GM21526 (cell line): ENCODE data around the gene NUDT3.
A peak's percentile ranks its signal among the peaks of the same experiment; 100 is the strongest.
"Not testable (repeated sequence)": the region's sequence is repeated elsewhere in the genome, so short reads cannot be mapped to it uniquely, and the experiment has no call there.

Experiments used
- ATAC-seq: cut with Tn5 transposase; IDR thresholded peaks from one replicate; pipeline ENCODE4 v1.9.1; 2021; ENCODE audit warnings: moderate library complexity; ENCODE audit not compliant: unreplicated experiment, low FRiP score

The NUDT3 gene

DNA sequence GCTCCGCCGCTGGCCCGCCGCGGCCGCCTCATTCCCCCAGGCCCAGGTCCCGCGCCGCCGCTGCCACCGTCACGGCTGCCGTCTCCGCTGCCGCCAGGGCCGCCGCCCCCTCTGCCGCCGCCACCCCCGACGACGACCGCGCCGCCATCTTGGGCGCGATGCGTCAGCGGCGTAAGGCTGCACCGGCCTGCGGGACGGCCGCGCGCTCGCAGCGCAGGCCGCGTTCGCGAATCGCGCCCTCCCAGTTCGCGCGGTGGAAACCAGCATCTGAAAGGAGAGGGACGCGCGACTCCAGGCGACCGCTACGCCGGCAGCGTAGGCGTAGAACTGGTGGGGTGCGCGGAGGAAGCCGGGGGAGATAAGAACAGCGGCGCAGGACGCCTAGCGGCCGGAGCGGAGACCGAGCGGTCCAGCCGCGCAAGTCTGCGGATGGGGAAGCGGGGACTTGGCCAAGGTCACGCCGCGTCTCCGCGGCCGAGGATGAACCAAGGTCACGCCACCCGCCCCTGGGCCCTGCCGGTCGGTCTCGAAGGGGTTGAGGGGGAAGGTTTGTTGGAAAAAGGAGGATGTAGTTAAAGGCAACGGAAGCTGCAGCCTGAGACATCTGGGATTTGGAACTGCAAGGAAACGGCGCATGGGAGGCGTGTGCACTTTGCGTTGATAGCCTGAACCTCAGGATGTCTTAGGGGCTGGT lies at the start of gene NUDT3:
NUDT3 (minus strand) TSS at position 173 of the 694 bp plus-strand sequence. CDS start 307 bp downstream, outside the sequence.
- peak; percentile 63 for ATAC-seq

DNA sequence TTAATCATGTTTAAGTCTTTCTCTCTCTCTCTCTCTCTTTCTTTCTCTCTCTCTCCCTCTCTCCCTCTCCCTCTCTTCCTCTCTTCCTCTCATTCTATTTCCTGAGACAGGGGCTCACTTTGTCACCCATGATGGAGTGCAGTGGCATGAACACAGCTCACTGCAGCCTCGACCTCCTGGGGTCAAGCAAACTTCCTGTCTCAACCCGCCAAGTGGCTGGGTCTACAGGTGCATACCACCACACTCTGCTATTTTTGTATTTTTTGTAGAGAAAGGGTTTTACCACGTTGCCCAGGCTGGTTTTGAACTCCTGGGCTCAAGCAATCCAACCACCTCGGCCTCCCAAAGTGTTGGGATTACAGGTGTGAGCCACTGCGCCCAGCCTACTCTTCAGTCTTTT lies 49.1 kb upstream of the NUDT3 start:
- ATAC-seq, result no peak

DNA sequence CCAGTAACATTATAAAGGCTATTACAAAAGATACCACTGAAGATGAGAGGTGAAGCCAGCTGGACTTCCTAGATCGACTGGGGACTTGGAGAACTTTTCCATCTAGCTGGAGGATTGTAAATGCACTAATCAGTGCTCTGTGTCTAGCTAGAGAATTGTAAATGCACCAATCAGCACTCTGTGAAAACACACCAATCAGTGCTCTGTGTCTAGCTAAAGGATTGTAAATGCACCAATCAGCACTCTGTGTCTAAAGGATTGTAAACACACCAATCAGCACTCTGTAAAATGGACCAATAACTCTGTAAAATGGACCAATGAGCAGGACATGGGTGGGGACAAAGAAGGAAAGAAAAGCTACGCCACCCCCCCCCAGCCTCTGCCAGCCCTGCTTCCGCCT lies 47.0 kb upstream of the NUDT3 start:
- ATAC-seq, result no peak

DNA sequence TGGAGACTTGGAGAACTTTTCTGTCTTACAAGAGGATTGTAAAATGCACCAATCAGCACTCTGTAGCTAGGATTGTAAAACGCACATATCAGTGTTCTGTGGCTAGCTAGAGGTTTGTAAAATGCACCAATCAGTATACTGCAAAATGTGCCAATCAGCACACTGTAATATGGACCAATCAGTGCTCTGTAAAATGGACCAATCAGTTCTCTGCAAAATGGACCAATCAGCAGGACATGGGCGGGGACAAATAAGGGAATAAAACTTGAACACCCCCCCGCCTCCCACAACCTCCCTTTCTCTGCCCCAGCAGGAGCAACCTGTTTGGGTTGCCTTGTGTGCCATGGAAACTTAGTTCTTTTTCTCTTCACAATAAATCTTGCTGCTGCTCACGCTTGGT lies 46.2 kb upstream of the NUDT3 start:
- ATAC-seq, result no peak

DNA sequence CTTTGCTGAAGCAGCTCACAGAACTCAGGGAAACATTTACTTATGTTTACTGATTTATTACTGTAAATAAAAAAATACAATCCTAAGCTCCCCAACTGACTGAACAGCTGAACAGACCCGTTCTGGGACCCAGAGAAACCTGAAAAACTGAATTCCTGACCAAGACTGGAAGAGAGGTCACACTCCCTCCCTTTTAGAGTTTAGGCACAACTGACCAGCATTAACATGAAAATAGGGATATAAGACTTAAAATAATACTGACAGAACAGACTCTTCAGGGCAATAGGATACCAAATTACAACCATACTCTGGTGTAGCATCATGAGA lies 45.1 kb upstream of the NUDT3 start:
- ATAC-seq, result no peak

DNA sequence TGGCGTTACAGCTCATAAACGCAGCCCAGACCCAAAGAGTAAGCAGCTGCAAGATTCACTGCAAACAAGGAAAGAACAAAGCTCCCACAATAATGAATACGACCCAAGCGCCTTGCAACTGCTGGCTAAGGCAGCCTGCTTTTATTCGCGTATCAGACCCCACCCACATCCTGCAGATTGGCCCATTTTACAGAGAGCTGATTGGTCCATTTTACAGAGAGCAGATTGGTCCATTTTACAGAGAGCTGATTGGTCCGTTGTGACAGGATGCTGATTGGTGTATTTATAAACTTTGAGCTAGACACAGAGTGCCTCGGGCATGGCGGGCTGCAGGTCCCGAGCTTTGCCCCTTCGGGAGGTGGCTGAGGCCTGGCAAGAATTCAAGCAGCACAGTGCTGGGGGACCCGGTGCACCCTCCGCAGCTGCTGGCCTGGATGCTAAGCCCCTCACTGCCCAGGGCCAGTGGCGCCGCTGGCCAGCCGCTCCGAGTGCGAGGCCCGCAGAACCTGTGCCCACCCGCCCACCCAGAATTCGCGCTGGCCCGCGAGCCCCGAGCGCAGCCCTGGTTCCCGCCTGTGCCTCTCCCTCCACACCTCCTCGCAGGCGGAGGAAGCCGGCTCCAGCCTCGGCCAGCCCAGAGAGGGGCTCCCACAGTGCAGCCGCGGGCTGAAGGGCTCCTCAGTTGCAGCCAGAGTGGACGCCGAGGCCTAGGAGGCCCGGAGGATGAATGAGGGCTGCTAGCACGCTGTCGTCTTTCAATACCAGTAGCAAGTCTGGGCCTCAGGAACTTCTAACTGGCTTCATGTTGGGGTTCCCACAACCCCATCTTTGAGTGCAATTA lies 44.6 kb upstream of the NUDT3 start:
- ATAC-seq, result no peak

DNA sequence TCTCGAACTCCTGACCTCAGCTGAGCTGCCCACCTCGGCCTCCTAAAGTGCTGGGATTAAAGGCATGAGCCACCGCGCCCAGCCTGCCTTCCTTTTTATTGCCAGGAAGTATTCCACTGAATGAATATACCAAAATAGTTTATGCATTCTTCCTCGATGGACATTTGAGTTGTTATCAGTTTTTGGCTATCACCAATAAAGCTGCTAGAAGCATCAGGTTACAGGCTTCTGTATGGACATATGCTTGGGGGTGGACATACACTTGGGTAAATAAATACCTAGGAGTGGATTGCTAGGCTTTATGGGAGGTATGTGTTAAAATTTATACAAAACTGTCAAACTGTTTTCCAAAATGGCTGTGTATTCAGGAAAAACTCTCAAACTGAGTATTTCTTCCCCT lies 43.4 kb upstream of the NUDT3 start:
- no peak for ATAC-seq

DNA sequence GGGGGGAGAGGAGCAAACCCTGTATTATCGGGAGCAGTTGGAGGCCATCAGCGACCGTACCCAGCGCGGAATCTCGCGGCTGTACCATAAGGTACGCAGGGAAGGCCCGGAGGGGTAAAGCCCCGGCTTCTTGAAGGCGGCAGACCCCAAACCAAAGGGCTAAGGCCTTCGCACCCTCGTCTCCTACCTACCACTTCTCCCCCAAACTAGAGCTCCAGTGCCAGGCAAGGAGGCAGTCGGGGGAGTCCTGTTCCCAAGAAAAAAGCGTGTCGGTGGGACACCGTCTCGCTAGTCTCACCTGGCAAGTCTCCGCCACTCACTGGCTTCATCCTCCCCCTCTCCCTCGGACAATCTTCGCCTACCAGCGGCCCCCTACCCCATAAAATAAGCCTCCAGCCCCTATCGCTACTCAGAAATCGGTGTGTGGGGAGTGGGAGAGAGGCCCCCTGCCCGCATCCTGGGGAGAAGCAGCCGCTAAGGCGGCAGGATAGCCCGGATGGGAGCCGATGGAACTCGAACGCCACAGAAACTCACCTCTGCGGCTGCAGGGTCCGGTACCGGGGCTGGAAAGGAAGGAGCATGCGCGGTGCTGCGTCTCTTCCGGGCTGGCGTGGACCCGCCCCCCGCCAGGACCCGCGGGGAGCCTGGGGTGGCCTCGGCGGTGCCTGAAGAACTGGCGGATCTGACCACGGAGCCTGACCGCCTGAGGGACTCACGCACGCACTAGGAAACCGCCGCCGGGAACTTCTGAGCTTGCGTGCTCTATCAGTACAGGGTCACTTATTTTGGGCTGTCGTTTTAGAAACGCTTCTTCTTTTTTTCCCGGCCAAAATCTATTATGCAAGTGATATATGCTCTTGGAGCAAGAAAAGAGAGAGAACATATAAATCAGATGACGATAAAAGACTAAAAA lies 33.3 kb upstream of the NUDT3 start, which contains the start of gene RPS10:
RPS10 (minus strand) TSS at position 572 of the 913 bp plus-strand sequence. CDS start 848 bp downstream, outside the sequence.
- peak; percentile 80 for ATAC-seq

DNA sequence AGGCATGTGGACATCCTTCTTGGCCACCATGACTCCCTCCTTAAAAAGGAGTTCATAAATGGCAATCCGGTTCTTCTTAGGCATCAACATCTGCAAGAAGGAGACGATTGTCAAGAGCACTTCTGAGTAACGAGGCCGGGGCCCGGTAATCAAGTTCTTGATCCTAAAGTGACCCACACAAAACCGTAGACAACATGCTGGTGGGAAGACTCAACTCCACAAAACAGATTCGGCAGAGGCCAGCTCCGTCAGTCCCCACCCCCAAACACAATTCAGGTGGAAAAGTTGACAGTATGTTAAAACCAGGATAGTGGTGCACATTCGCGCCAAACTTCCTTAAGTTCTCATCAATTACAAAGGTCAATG lies 32.6 kb upstream of the NUDT3 start:
- no peak for ATAC-seq

DNA sequence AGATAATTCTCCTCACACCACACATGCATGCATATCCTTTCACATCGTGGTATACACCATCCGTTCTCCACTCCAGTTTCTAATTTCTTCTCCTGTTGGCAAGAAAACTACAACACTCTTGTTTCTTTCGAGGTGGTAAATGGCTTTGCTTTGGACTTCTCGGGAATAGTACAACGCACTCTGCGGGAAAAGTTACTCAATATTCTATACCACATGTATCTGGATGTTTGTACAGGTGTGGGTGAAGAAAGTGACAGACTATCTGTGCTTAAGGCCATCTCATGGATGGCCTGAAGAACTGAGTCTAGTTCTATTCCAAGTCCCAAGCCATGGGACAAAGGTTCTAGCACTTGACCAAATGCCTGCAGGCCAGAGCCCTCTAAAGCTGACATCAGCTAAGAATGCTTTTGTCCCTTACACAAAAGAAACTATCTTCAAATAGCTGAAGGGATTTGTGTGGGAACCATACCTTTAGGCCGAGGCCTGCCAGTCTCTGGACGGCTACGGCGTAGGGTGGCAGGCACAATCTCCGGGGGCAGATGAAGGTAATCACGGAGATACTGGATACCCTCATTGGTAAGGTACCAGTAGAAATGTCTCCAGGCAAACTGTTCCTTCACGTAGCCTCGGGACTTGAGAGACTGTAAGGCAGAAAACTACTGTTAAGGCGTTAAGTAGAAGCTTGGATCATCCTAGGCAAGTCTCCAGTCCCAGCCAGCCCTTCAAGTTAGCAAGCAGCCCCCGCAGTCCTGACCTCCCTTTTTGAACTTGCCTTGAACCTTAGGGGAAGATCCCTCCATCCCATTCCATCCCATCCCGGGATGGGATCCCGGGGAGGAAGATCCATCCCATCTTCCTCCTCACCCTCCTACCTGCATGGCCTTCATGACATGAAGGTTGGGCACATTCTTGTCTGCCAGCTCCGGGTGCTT lies 32.0 kb upstream of the NUDT3 start:
- no peak for ATAC-seq

DNA sequence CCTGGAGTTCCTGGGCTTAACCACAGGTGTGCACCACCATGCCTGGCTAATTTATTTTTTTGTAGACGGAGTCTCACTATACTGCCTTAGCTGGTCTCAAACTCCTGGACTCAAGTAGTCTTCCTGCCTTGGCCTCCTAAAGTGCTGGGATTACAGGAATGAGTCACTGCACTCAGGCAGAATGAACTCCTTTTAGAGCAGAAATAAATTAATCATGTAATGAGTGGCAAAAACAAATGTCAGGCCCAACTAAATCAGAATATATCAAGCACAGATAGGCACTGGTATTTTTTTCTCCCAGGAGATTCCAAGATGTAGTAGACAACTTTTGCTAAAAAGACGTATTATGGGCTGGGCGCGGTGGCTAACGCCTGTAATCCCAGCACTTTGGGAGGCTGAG lies 30.8 kb upstream of the NUDT3 start:
- ATAC-seq, result no peak

DNA sequence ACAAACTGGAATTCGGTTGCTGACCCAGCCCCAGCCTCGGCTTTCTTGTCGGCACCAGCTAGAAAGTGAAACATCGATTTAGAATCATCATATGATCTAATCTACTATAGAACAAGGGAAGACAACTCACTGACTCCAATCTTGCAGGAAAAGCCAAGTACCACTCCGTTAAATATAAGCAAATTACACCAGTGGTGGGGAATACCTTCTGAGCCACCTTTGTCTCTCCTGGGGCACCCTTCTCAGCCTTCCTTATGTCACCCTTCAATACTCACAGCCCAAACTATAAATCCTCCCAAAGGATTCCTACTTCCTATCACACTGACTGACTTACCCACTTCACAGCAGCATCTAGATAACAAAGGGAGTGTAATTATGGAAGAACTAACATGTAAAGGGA lies 25.9 kb upstream of the NUDT3 start:
- no peak for ATAC-seq

DNA sequence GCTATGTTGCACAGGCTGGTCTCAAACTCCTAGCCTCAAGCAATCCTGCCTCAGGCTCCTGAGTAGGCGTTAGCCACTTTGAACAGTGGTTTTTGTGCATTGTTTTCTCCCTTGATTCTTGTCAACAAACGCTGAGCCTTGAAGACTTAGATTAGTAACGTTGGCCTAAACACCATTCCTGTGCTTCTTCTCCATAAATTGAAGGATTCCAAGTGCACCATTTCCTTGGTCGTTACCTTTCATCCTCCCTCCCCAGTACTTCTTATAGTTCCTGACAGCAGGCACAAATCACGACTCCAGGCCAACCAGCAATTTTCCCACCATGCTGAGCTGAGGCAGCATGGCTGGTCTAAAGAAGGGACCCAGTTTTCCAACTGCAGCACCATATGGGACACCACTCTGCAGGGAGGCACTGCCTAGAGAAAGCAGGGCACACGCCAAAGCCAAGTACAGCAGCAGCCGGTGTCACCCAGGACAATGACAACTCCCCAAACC lies 24.5 kb upstream of the NUDT3 start:
- no peak for ATAC-seq

DNA sequence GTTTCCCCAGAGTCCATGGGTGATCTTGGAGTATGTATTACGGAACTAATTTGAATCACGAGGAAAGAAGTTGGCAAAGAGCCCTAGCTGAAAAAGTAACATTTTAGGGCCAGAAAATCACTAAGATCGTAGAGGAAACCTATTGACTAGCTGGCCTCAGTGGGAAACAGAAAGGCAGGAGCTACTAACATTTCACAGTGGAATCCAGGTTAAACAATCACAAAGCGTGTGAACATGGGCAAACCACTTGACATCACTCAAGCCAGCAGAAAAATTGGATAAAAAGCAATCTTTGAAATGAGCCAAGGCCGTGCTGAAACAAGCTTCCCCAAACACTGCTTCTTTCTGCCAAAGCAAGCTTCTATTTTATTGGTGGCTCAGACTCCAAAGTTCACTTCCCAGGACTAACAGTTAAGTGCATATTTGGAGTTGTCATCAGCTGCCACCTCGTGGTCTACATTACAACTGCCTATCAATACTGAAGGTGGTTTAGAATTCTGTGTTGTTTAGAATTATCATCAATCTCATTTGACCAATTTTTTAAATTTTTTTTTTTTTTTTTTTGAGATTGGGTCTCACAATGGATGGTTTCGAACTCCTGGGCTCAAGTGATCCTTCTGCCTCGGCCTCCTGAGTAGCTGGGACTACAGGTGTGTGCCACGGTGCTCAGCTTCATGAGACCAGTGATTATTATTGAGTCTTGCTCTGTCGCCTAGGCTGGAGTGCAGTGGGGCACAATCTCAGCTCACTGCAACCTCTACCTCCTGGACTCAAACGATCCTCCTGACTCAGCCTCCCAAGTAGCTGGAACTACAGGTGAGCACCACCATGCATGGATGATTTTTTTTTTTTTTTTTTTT lies 22.8 kb upstream of the NUDT3 start:
- ATAC-seq, result no peak

DNA sequence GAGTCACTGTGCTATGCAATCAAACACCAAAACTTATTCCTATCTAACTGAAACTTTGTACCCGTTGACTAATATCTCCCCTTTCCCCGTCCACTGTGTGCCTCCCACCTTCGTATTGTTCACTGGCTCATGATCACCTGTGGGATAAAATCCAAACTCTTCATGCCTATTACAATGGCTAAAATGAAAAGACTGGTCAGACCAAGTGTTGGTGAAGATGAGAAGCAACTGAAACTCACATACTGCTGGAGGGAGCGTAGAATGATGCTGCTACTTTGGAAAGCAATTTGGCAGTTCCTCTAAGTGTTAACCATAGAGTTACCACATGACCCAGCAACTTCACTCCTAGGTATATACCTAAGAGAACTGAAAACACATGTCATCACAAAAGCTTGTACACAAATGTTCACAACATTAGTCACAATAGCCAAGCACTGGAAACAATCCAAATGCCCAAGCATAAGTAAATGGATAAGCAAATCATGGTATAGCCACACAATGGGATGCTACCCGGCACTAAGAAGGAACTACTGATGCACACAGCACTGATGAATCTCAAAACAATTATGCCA lies 20.3 kb upstream of the NUDT3 start:
- ATAC-seq, result no peak

DNA sequence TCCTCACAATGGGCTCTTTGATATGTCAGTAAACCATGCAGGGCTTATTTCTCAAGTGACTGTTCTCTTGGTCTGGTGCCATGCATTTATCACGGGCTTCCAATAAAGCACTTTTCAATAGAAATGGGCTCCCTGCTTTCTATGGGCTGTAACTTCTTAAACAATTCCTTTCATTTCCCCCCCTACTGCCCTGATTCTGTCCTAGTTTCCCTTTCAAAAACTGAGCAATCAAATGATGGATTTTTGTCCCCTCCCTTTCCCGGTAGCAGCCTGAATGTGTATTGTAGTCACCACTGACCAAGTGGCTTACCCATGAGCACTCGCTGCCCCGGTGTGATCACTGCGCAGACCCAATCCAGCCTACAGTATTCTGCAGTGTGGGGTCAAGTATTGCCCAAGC lies 19.5 kb upstream of the NUDT3 start:
- ATAC-seq, result no peak

DNA sequence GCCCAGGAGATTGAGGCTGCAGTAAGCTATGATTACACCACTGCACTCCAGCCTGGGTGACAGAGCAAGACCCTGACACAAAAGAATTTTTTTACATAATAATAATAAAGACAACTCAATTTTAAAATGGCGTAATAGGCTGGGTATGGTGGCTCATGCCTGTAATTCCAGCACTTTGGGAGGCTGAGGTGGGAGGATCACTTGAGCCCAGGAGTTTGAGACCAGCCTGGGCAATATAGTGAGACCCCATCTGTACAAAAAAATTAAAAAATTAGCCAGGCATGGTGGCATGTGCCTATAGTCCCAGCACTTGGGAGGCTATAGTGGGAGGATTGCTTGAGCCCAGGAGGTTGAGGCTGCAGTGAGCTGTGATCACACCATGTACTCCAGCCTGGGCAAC lies 15.4 kb upstream of the NUDT3 start:
- ATAC-seq, result not testable (repeated sequence)

DNA sequence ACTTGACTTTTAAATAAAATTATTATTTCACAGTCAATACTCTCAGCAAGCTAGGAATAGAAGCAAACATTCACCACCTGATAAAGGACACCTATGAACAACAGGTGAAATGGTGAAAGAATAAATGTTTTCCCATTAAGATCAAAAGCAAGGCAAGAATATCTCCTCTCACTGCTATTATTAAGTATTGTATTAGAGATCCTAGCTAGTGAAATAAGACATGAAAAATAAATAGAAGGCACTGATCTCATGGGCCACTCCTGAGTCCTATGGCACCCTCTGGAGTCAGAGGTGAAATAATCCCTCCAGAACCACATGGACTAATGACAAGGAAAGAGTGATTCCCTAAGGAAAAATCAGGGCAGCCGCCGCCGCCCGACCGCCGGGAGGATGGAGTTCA lies 4.0 kb upstream of the NUDT3 start:
- ATAC-seq, result no peak

DNA sequence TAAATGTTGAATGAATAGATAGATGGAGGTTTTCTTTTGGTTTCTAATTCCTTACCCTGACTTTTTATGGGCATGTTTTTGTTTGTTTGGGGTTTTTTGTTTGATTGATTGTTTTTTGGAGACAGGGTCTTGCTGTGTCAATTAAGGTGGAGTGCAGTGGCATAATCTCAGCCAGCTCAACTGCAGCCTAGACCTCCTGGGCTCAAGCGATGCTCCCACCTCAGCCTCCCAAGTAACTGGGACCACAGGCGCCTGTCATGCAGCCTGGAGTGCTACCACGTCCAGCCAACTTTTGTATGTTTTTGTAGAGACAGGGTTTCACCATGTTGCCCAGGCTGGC lies 1.5 kb upstream of the NUDT3 start:
- ATAC-seq, result no peak
